ENCODE measurements around the gene KIF16B. TPM values are rescaled to one million over a fixed set of nuclear protein-coding genes. Genes with fewer than 3 reads are reported as not detected.

KIF16B gene
- total RNA-seq, 1 experiment from 2014 or later, result 7.0 TPM

DNA sequence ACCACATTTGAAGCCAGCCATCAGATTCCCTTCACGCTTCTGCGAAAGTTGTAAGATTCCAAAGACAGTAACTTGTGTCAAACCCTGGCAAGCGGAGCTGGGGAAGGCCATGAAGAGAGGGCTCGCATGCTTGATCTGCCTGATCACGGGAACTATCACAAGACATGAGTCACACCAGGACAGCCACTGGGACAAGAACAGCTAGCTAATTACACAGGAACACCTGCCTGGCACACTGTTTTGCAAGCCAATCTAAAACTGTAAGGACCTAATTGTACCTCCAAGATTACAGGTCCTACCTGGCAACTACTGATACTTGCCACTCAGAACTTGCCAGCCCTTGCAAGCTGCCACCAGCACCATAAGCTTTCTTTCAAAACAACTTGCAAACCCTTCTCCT, 289.3 kb downstream of the KIF16B start:
- TF ChIP-seq EZH2phosphoT487 (IDR thresholded peaks at IDR 0.05; ENCODE audit: borderline replicate concordance) (no peak), CEBPB (IDR thresholded peaks at IDR 0.05; ENCODE audit: low read depth) (no peak), ZFX (IDR thresholded peaks at IDR 0.05) (no peak), YY1 (IDR thresholded peaks at IDR 0.05; ENCODE audit: extremely low read depth, insufficient replicate concordance, low read depth, low read length) (no peak), JUND (IDR thresholded peaks at IDR 0.05) (no peak), EGR1 (IDR thresholded peaks at IDR 0.05; ENCODE audit: low read depth) (no peak), FOSL1 (IDR thresholded peaks at IDR 0.05; ENCODE audit: low read depth) (no peak), ELF1 (IDR thresholded peaks at IDR 0.05; ENCODE audit: borderline replicate concordance, low read depth) (no peak), POLR2A (IDR thresholded peaks at IDR 0.05; ENCODE audit: borderline replicate concordance, extremely low read depth, insufficient read depth, insufficient read length) (no peak), TCF7L2 (IDR thresholded peaks at IDR 0.05; ENCODE audit: borderline replicate concordance, extremely low read depth, insufficient read depth, insufficient read length) (no peak), SRF (IDR thresholded peaks at IDR 0.05; ENCODE audit: low read depth) (no peak), EZH2 (IDR thresholded peaks at IDR 0.05) (no peak), RAD21 (IDR thresholded peaks at IDR 0.05; ENCODE audit: low read depth) (no peak), POLR2AphosphoS5 (IDR thresholded peaks at IDR 0.05; ENCODE audit: low read depth, low read length) (no peak), CBX3 (IDR thresholded peaks at IDR 0.05; ENCODE audit: low read depth) (no peak)
- TF ChIP-seq, protein P1, sequence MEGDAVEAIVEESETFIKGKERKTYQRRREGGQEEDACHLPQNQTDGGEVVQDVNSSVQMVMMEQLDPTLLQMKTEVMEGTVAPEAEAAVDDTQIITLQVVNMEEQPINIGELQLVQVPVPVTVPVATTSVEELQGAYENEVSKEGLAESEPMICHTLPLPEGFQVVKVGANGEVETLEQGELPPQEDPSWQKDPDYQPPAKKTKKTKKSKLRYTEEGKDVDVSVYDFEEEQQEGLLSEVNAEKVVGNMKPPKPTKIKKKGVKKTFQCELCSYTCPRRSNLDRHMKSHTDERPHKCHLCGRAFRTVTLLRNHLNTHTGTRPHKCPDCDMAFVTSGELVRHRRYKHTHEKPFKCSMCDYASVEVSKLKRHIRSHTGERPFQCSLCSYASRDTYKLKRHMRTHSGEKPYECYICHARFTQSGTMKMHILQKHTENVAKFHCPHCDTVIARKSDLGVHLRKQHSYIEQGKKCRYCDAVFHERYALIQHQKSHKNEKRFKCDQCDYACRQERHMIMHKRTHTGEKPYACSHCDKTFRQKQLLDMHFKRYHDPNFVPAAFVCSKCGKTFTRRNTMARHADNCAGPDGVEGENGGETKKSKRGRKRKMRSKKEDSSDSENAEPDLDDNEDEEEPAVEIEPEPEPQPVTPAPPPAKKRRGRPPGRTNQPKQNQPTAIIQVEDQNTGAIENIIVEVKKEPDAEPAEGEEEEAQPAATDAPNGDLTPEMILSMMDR (IDR thresholded peaks at IDR 0.05 in 2 of 3, conservative IDR thresholded peaks at IDR 0.05 in 1 of 3; ENCODE audit: borderline replicate concordance in 1 of 3, insufficient read depth in 1 of 3, low read depth in 2 of 3, low read length in 2 of 3), result no peak
- TF ChIP-seq, protein P2, sequence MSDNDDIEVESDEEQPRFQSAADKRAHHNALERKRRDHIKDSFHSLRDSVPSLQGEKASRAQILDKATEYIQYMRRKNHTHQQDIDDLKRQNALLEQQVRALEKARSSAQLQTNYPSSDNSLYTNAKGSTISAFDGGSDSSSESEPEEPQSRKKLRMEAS (IDR thresholded peaks at IDR 0.05), result no peak
- TF ChIP-seq, protein P3, sequence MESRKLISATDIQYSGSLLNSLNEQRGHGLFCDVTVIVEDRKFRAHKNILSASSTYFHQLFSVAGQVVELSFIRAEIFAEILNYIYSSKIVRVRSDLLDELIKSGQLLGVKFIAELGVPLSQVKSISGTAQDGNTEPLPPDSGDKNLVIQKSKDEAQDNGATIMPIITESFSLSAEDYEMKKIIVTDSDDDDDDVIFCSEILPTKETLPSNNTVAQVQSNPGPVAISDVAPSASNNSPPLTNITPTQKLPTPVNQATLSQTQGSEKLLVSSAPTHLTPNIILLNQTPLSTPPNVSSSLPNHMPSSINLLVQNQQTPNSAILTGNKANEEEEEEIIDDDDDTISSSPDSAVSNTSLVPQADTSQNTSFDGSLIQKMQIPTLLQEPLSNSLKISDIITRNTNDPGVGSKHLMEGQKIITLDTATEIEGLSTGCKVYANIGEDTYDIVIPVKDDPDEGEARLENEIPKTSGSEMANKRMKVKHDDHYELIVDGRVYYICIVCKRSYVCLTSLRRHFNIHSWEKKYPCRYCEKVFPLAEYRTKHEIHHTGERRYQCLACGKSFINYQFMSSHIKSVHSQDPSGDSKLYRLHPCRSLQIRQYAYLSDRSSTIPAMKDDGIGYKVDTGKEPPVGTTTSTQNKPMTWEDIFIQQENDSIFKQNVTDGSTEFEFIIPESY (IDR thresholded peaks at IDR 0.05; ENCODE audit: extremely low read depth, insufficient replicate concordance, low read length), result no peak
- TF ChIP-seq, protein P4, sequence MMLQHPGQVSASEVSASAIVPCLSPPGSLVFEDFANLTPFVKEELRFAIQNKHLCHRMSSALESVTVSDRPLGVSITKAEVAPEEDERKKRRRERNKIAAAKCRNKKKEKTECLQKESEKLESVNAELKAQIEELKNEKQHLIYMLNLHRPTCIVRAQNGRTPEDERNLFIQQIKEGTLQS (IDR thresholded peaks at IDR 0.05), result no peak
- no peak overlapping the region for H3K4me2 ChIP-seq (ENCODE audit: low read length)
- no peak for ATAC-seq
- H4K20me1 ChIP-seq (ENCODE audit: insufficient read depth), result no peaks in the 10 kb centered on the region
- H3K9me2 ChIP-seq (ENCODE audit: insufficient read depth), result no peaks in the 10 kb centered on the region
- no peak for DNase-seq (ENCODE audit: low read depth, low spot score)
- H3K27me3 ChIP-seq (ENCODE audit: insufficient read depth, low read length), result no peaks in the 10 kb centered on the region
- ChIA-PET RAD21 (ENCODE audit: low non-redundant PET in 1 of 2, low total read pairs in 2 of 2, uncharacterized antibody in 2 of 2, unreplicated experiment in 2 of 2) (no interaction called here), POLR2A (no interaction called here), CTCF (no interaction called here)
- intact Hi-C loops (cut with micrococcal nuclease), result loop anchor here (10.0 kb wide), 1 partner anchor 191 kb away; no protein-coding TSS in a partner anchor
- no peaks in the 10 kb centered on the region for H3K79me2 ChIP-seq (ENCODE audit: insufficient read depth, low read length)
- no peak overlapping the region for H3K9ac ChIP-seq (ENCODE audit: low read length)
- H3K36me3 ChIP-seq (ENCODE audit: control insufficient read depth in 1 of 2, insufficient read depth in 2 of 2, low read length in 2 of 2), result no peaks in the 10 kb centered on the region
- H3K4me3 ChIP-seq (replicated peaks in 1 of 2; ENCODE audit: low read depth in 1 of 2, low read length in 2 of 2), result no peak overlapping the region
- no TSS peak for BruUV-seq (replicated peaks)
- H2AFZ ChIP-seq (ENCODE audit: low read depth, low read length, poor library complexity, severe bottlenecking), result no peak overlapping the region
- no peaks in the 10 kb centered on the region for H3K4me1 ChIP-seq (ENCODE audit: control insufficient read depth in 1 of 2, insufficient read depth in 2 of 2, low read length in 2 of 2)
- no peaks in the 10 kb centered on the region for H3K9me3 ChIP-seq (ENCODE audit: control insufficient read depth in 1 of 2, insufficient read depth in 1 of 2, low read depth in 1 of 2, low read length in 2 of 2)
- no peak overlapping the region for H3K27ac ChIP-seq (ENCODE audit: low read depth, low read length)
